Measurements from ENCODE around the gene PDE8B.

GRCh38 chr5:77354454-77354853, 144.0 kb downstream of the PDE8B start:
- TF ChIP-seq EZH2 (IDR thresholded peaks at IDR 0.05; ENCODE audit: low read depth) = no peak
- TF ChIP-seq, protein P1, sequence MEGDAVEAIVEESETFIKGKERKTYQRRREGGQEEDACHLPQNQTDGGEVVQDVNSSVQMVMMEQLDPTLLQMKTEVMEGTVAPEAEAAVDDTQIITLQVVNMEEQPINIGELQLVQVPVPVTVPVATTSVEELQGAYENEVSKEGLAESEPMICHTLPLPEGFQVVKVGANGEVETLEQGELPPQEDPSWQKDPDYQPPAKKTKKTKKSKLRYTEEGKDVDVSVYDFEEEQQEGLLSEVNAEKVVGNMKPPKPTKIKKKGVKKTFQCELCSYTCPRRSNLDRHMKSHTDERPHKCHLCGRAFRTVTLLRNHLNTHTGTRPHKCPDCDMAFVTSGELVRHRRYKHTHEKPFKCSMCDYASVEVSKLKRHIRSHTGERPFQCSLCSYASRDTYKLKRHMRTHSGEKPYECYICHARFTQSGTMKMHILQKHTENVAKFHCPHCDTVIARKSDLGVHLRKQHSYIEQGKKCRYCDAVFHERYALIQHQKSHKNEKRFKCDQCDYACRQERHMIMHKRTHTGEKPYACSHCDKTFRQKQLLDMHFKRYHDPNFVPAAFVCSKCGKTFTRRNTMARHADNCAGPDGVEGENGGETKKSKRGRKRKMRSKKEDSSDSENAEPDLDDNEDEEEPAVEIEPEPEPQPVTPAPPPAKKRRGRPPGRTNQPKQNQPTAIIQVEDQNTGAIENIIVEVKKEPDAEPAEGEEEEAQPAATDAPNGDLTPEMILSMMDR (conservative IDR thresholded peaks at IDR 0.05) = no peak
